Measurements from ENCODE around the gene IL6ST. TPM values are rescaled to one million over a fixed set of nuclear protein-coding genes. Genes with fewer than 3 reads are reported as not detected.
"Not testable (repeated sequence)": the region's sequence is repeated elsewhere in the genome, so short reads cannot be mapped to it uniquely, and the experiment has no call there.

Gene IL6ST
- total RNA-seq, 2 experiments from 2014 or later = 46.1 to 48.9 TPM

DNA sequence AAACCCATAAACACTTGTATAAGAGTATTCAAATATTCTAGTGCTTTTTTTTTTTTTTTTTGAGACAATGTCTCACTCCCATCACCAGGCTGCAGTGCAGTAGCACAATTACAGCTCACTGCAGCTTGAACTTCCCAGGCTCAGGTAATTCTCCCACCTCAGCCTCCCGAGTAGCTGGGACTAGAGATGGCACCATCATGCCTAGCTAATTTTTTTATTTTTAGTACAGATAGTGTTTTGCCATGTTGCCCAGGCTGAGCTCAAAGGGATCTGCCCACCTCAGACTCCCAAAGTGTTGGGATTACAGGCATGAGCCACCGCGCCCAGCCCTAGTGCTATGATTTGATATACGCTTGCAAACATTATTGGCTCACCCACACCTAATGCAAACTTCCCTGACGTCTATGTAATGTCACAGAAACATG is 11.8 kb downstream of the IL6ST start:
- ATAC-seq (ENCODE audit: low read depth) (no peak), DNase-seq (no peak)
- H3K27me3 Mint-ChIP-seq = no peaks in the 10 kb centered on the region
- peaks cover 35% of the 10 kb centered on the region for H3K4me1 Mint-ChIP-seq
- H3K4me3 Mint-ChIP-seq = no peak overlapping the region
- peaks cover 20% of the 10 kb centered on the region for H3K36me3 Mint-ChIP-seq
- H3K9me3 Mint-ChIP-seq = no peaks in the 10 kb centered on the region
- H3K27ac Mint-ChIP-seq = no peak overlapping the region
- POLR2A ChIA-PET = interaction anchor here (0.6 to 0.9 kb wide), 2 partner anchors 11 to 182 kb away, joined by 3 read pairs; no protein-coding TSS in a partner anchor

DNA sequence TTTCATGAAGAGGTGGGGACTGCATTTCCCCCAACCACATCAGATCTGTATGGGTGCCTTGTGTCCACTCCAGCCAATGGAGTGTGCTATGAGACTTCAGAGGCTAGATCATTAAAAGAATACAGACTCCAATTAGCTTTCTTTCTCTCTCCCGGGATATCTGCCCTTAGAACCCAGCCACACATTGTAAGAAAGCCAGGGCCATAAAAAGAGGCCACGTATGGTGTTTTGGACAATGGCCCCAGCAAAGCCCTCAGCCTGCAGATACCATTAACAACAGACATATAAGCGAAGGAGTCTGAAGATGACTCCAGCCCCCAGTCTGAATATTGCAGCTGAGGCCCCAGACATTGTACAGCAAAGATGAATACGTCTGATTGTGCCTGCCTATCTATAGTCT is 21.5 kb downstream of the IL6ST start:
- Mint-ChIP-seq H3K4me3 (no peak overlapping the region), H3K27me3 (no peaks in the 10 kb centered on the region)

DNA sequence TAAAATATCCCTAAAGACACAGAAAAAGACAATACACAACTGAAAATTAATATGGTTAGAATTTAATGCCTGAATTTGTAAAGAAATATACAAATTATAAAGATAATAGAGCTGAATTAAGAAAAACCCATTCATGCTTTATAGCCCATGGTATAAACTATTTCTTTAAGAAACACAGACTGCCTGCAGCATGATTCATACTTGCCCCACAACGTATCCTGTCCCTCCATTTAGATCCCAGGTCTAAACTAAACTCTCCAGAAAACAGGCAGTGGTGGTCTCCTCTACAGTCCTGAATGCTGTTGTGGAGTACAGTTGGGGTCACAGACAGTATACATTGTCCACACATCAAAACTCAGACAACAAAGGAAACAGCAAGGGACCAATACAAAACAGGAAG is 24.8 kb downstream of the IL6ST start:
- ATAC-seq (ENCODE audit: low read depth) (no peak), DNase-seq (no peak)
- peaks cover 43% of the 10 kb centered on the region for H3K36me3 Mint-ChIP-seq
- H3K4me1 Mint-ChIP-seq = peaks cover 17% of the 10 kb centered on the region
- H3K4me3 Mint-ChIP-seq = peak overlapping the region; percentile 23
- H3K27me3 Mint-ChIP-seq = no peaks in the 10 kb centered on the region
- POLR2A ChIA-PET = no interaction called here
- peaks cover 2% of the 10 kb centered on the region for H3K9me3 Mint-ChIP-seq
- peak overlapping the region; percentile 74 for H3K27ac Mint-ChIP-seq

More for the DNA sequence above, 21.5 kb downstream of the IL6ST start:
- ATAC-seq (ENCODE audit: low read depth) (no peak), DNase-seq (no peak)
- H3K9me3 Mint-ChIP-seq = peaks cover 2% of the 10 kb centered on the region
- H3K27ac Mint-ChIP-seq = no peak overlapping the region
- peaks cover 36% of the 10 kb centered on the region for H3K36me3 Mint-ChIP-seq
- peaks cover 22% of the 10 kb centered on the region for H3K4me1 Mint-ChIP-seq
- POLR2A ChIA-PET = no interaction called here

DNA sequence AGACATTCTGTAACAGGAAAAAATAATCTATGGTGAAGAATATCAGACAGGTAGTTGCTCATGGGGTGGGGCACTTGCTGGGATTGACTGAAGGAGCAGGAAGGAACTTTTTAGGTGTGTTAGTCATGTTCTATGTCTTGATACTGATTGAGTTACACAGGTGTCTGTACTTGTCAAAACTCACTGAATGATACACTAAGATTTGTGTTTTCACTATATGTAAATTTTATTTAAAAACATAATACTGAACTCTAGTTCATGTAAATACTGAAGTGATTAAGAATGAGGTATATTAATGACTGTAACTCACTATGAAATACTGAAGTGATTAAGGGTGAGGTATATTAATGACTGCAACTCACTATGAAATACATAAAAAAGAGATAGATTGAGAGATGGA is 28.5 kb downstream of the IL6ST start:
- Mint-ChIP-seq H3K9me3 (no peaks in the 10 kb centered on the region), H3K4me3 (no peak overlapping the region), H3K27ac (no peak overlapping the region), H3K27me3 (no peaks in the 10 kb centered on the region), H3K36me3 (peaks cover 38% of the 10 kb centered on the region), H3K4me1 (peaks cover 18% of the 10 kb centered on the region)
- ATAC-seq (ENCODE audit: low read depth) (no peak), DNase-seq (no peak)
- POLR2A ChIA-PET = no interaction called here

DNA sequence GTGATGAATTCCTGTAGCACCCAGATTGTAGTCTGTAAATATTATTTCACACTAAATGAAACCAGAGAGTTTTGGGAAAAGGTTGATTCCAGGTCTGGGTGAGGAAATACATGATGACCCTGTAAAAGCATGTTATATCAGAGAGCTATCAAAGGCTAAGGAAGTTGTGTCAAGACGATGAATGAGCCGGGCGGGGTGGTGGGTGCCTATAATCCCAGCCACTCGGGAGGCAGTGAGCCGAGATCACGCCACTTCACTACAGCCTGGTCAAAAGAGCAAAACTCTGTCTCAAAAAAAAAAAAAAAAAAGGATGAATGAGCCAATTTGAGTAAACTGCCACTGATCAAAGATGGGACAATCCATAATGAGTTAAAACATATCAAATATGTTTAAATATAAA is 29.2 kb downstream of the IL6ST start:
- no peak for ATAC-seq (ENCODE audit: low read depth)
- no peaks in the 10 kb centered on the region for H3K9me3 Mint-ChIP-seq
- H3K27me3 Mint-ChIP-seq = no peaks in the 10 kb centered on the region
- H3K4me3 Mint-ChIP-seq = no peak overlapping the region
- no peak for DNase-seq
- H3K36me3 Mint-ChIP-seq = peaks cover 43% of the 10 kb centered on the region
- no peak overlapping the region for H3K27ac Mint-ChIP-seq
- POLR2A ChIA-PET = no interaction called here
- H3K4me1 Mint-ChIP-seq = peaks cover 14% of the 10 kb centered on the region

DNA sequence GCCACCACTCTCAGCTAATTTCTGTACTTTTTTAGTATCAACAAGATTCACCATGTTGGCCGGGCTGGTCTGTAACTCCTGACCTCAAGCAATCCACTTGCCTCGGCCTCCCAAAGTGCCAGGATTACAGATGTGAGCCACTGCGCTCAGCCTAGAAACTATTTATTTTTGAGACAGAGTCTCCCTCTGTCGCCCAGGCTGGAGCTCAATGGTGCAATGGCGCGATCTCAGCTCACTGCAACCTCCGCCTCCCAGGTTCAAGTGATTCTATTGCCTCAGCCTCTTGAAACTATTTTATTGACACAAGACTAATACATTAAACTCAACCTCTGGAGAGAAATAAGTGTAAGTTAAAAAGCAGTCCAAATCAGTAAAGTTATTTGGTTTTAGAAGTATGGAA is 34.0 kb downstream of the IL6ST start:
- H3K36me3 Mint-ChIP-seq = peaks cover 45% of the 10 kb centered on the region
- no peak for ATAC-seq (ENCODE audit: low read depth)
- POLR2A ChIA-PET = no interaction called here
- H3K4me3 Mint-ChIP-seq = no peak overlapping the region
- no peaks in the 10 kb centered on the region for H3K9me3 Mint-ChIP-seq
- peaks cover 6% of the 10 kb centered on the region for H3K4me1 Mint-ChIP-seq
- no peak overlapping the region for H3K27ac Mint-ChIP-seq
- no peak for DNase-seq
- no peaks in the 10 kb centered on the region for H3K27me3 Mint-ChIP-seq

DNA sequence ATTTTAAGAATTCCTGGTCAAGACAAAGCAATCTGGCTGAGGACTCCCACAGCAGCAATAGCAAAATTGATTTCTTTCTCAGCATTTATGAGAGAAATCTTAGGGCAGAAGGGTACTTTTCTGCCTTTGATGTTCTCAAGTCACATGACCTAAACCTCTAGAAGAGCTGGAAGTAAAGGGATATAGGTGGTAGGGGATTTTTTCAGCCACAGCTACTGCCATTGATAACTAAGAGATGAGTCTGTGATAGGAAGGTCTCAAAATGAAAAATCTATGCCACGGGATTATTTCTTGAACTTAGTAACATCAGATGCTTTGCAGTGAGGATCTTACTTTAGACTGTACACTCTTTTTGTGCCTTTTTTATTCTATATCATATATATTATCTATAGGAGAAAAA is 35.6 kb downstream of the IL6ST start:
- Mint-ChIP-seq H3K9me3 (no peaks in the 10 kb centered on the region), H3K27me3 (no peaks in the 10 kb centered on the region), H3K27ac (no peak overlapping the region), H3K4me3 (no peak overlapping the region), H3K4me1 (peaks cover 4% of the 10 kb centered on the region), H3K36me3 (peaks cover 42% of the 10 kb centered on the region)
- no peak for ATAC-seq (ENCODE audit: low read depth)
- POLR2A ChIA-PET = no interaction called here
- no peak for DNase-seq

DNA sequence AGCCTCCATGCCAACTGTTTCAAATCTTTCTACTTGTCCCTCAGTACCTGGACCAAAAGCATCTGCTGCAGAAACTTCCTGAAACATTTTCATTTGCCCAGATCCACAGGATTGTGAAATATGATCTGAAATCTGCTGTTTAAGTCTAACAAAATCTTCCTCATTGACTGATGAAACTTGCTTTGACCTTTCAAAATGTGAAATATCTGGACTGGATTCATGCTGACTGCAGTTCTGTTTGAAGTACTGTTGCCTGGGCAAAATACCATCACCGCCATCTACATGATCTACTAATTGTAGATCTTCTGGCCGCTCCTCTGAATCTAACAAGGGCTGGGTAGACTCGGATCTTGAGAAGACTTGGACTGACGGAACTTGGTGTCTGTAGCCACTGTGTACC is 53.6 kb downstream of the IL6ST start:
- ATAC-seq (ENCODE audit: low read depth); H3K4me3 Mint-ChIP-seq; H3K4me1 Mint-ChIP-seq; H3K9me3 Mint-ChIP-seq; H3K27ac Mint-ChIP-seq; H3K27me3 Mint-ChIP-seq; POLR2A ChIA-PET; DNase-seq: not testable (repeated sequence)
- H3K36me3 Mint-ChIP-seq = peaks cover 21% of the 10 kb centered on the region

DNA sequence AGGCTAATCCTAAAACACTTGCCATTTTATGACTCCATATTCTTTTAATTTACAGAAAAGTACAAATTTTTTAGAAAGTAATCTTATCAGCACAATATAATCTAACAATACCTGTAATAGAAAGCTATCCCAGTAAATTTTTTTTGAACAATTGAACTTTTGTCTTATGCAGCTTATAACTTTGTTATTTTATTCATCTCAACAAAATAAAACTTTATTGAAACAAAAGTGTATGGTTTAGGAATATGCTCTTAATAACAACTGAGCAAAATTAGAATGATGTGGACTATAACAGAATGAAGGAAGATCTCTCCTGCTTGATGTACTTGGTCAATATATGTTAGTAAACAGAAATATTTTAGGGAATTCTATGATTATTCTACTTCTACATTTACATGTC is 57.2 kb downstream of the IL6ST start:
- H3K4me1 Mint-ChIP-seq; H3K27ac Mint-ChIP-seq; H3K9me3 Mint-ChIP-seq; DNase-seq; ATAC-seq (ENCODE audit: low read depth); POLR2A ChIA-PET; H3K27me3 Mint-ChIP-seq; H3K36me3 Mint-ChIP-seq; H3K4me3 Mint-ChIP-seq: not testable (repeated sequence)

DNA sequence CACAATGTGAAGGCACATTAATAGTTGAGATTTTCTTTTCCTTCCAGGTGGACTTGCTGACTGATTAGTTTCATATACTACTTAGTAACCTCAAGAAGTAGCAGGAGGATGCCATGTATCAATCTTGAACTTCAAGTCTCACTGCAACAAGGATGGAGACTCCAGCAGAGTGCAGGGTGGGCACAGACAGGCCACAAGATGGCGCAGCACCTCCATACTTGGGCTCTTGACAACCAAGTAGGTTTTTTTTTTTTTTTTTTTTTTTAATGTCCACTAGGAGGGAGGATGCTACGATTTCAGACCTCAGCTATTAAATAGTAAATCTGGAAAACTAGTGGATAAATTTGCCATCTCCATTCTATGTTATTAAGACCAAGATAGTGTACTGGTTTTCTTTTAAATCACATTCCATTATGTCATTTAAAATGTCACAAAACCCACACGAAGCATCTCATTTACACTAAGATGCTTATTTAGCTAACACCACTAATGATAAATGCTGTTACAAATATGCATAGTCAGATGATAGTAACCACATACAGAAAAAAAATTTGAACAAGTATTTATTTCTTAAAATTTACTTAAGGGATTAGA is 58.6 kb downstream of the IL6ST start:
- H3K27ac Mint-ChIP-seq = no peak overlapping the region
- no peaks in the 10 kb centered on the region for H3K9me3 Mint-ChIP-seq
- H3K4me3 Mint-ChIP-seq = no peak overlapping the region
- H3K4me1 Mint-ChIP-seq = peaks cover 2% of the 10 kb centered on the region
- ATAC-seq (ENCODE audit: low read depth) (peak; percentile 67), DNase-seq (peak; percentile 77)
- POLR2A ChIA-PET = no interaction called here
- peaks cover 4% of the 10 kb centered on the region for H3K36me3 Mint-ChIP-seq
- H3K27me3 Mint-ChIP-seq = no peaks in the 10 kb centered on the region

DNA sequence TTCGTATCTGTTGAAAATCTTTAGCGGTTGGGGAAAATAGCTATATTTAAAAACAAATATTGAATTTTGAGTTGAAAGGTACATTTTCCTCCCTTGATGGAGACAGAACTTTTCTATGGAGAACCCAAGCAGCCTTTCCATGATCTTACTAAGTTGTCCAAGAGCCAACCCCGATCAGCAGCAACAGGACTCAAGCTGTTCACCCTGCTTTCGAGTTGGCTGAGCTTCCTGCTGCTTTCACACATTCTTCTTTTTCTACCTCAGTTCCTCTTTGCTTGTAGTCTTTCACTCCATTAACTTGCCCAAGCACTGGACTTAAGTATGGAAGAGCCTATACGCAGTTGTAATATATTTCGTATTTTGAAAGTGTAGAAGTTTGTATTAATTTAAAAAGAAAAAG is 59.4 kb downstream of the IL6ST start:
- Mint-ChIP-seq H3K4me1 (peaks cover 2% of the 10 kb centered on the region), H3K36me3 (peaks cover 4% of the 10 kb centered on the region), H3K4me3 (no peak overlapping the region), H3K27ac (no peak overlapping the region), H3K9me3 (no peaks in the 10 kb centered on the region), H3K27me3 (no peaks in the 10 kb centered on the region)
- DNase-seq = no peak
- ATAC-seq (ENCODE audit: low read depth) = no peak
- POLR2A ChIA-PET = interaction anchor here (0.6 kb wide), 2 partner anchors 10 to 81 kb away, joined by 3 read pairs; no protein-coding TSS in a partner anchor

DNA sequence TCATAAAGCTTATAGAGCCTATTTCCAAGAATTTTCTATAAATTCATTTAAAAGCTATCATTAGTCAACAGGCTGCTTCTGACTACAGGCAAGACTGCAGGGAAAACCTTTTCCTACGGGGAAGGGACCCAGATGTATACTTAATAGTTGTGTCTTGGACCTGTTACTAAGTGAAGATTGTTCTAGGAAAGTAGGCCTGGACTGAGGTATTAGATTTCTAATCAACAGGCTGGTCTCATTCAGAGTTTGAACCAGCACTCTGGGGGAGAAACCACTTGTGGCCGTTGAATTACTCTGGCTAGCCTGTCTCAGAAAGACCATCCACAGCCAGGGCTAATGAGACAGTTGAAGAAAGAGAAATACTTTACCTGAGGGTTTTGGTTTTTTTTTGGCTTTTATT is 60.0 kb downstream of the IL6ST start:
- Mint-ChIP-seq H3K27me3 (no peaks in the 10 kb centered on the region), H3K4me3 (no peak overlapping the region), H3K27ac (no peak overlapping the region), H3K9me3 (no peaks in the 10 kb centered on the region), H3K36me3 (peaks cover 4% of the 10 kb centered on the region), H3K4me1 (peaks cover 2% of the 10 kb centered on the region)
- DNase-seq (no peak), ATAC-seq (ENCODE audit: low read depth) (no peak)
- POLR2A ChIA-PET = interaction anchor here (0.6 kb wide), 2 partner anchors 10 to 80 kb away, joined by 3 read pairs; no protein-coding TSS in a partner anchor

DNA sequence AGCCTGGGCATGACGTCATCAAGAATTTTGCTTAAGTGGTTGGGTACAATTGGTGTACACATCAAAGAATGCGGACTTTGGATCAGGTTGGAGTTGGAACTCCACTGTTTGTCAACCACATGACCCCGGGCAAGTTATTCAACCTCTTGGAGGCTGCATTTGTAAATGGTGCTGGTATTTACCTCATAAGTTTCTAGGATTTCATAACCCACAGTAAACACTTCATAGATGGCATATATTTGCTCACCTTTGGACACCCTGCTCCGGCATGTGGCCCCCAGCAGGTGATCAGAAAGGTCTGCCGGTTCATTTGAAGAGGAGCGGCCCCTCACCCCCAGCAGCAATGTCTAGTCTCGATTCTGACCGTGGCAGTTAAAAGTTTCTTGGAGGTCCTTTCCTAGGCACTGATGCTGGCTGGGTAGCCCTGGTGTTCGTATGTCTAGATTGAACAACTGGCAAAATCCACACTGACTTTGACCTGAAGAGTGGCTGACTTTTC is 60.6 kb downstream of the IL6ST start:
- Mint-ChIP-seq H3K27ac (no peak overlapping the region), H3K4me3 (no peak overlapping the region), H3K36me3 (peaks cover 4% of the 10 kb centered on the region), H3K27me3 (no peaks in the 10 kb centered on the region), H3K9me3 (no peaks in the 10 kb centered on the region), H3K4me1 (peaks cover 2% of the 10 kb centered on the region)
- DNase-seq = no peak
- ATAC-seq (ENCODE audit: low read depth) = no peak
- POLR2A ChIA-PET = no interaction called here

DNA sequence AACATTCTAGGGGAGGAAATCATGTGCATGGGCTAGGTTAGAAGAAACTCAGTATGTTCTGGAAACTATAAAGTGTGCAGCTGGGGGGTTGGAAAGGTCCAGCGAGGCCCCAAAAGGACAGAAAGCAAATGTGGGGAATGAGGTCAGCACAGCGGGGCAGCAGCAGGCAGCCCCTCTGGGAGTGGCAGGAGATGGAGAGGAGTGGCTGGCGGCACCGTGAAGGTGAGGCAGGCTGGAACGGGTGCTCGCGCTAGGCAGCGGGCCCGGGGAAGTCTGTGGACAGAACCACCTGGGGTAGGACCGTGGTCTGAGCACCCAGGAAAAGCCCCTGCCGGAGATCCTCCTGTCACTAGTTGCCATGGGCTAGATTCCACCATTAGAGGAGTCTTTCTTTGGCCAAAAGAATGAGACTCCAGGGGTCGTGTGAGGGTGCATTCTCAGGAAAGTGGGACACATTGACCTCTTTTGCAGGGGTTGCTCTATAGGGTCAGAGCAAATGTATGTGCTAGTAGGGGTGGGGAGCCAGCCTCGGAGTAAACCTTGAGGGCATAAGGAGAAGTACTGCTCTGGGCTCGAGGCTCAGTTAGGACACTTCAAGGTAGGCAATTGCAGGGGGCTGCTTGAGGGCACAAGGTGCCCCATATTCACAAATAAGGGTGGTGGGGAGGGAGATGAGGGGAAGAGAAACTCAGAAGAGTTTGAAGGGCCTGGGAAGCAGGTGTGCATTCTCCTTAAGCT is 61.2 kb downstream of the IL6ST start:
- no peak for ATAC-seq (ENCODE audit: low read depth)
- no peaks in the 10 kb centered on the region for H3K27me3 Mint-ChIP-seq

More for the DNA sequence above, 61.2 kb downstream of the IL6ST start:
- Mint-ChIP-seq H3K36me3 (no peaks in the 10 kb centered on the region), H3K27ac (no peak overlapping the region), H3K4me3 (no peak overlapping the region), H3K9me3 (no peaks in the 10 kb centered on the region), H3K4me1 (peaks cover 2% of the 10 kb centered on the region)
- POLR2A ChIA-PET = interaction anchor here (0.6 kb wide), 1 partner anchor 270 kb away, joined by 7 read pairs; no protein-coding TSS in a partner anchor
- DNase-seq = no peak

All from activated naive CD8-positive, alpha-beta T cell treated with anti-CD3 and anti-CD28 coated beads, Interleukin-2, amount 10 ng/mL, durations not matched to agents 7 days and 5 days (primary cell).